Cerebellar cortex (tissue), 1 donor: ENCODE results near the gene CNPY4.
"Not testable (repeated sequence)": the region's sequence is repeated elsewhere in the genome, so short reads cannot be mapped to it uniquely, and the experiment has no call there.

Source experiments
- DNase-seq: peaks from one replicate; pipeline ENCODE4 v3.0.0-alpha.2; 2015; ENCODE audit warnings: low spot score

Gene CNPY4

GRCh38 chr7:100119970-100120732 lies 717 bp downstream of the CNPY4 start:
- DNase-seq: peak; percentile 91

DNA sequence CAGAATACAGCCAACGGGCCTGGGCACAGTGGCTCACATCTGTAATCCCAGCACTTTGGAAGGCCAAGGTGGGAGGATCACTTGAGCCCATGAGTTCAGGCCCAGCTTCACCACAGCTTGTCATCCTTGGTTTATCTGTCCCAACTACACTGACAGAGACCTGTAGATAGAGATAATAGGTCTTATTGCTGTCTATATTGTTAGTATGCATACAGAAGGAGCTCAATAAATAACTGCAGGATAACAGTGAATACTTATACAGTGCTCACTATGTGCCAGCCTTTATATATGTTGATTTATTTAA lies 1.3 kb downstream of the CNPY4 start:
- DNase-seq: no peak

GRCh38 chr7:100122067-100122466 lies 2.6 kb downstream of the CNPY4 start:
- no peak for DNase-seq

DNA sequence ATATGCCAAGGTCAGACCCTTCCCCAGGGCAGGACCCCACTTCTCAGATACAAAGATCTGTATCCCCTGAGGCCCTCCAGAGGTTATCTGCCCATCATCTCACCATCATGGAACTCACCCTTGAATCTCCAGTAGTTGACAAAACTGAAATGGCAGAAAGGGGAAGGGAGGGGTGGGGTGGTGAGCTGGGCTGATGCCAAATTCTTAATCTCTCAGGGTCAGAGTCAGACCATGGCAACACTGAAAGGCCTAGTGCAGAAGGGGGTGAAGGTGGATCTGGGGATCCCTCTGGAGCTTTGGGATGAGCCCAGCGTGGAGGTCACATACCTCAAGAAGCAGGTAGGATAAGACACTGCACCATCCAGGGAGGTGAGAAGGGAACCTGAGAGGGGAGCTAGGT lies 3.1 kb downstream of the CNPY4 start:
- no peak for DNase-seq

- no peak for DNase-seq
Observed at GRCh38 chr7:100124301-100125230, 5.1 kb downstream of the CNPY4 start.

DNA sequence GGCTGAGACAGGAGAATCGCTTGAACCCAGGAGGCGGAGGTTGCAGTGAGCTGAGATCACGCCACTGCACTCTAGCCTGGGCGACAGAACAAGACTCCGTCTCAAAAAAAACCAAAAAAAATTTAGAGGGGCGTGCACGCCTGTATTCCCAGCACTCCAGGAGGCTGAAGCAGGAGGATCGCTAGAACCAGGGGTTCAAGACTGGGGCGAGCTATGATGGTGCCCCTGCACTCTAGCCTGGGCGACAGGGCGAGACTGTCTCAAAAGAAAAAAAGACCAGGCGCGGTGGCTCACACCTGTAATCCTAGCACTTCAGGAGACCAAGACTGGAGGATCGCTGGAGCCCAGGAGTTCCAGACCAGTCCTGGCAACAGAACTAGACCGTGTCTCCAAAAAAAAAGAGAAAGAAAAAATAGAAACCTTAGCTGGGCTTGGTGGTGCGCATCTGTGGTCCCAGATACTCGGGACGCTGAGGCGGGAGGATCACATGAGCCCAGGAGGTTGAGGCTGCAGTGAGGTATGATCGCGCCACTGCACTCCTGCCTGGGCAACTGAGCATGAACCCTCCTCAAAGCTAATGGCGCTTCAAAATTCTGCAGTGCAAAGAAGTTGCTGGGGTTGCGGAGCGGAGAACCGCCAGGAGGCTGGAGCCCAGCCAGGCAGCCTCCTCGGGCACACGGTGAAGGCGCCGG lies 7.0 kb downstream of the CNPY4 start:
- DNase-seq: no peak

GRCh38 chr7:100126931-100127865 lies 7.8 kb downstream of the CNPY4 start, which contains the start of gene MBLAC1:
MBLAC1 (plus strand) TSS chr7:100126967; CDS start chr7:100127396, 429 bp downstream.
- DNase-seq: peak; percentile 96

GRCh38 chr7:100127866-100128636 lies 8.6 kb downstream of the CNPY4 start:
- DNase-seq: peak; percentile 62

DNA sequence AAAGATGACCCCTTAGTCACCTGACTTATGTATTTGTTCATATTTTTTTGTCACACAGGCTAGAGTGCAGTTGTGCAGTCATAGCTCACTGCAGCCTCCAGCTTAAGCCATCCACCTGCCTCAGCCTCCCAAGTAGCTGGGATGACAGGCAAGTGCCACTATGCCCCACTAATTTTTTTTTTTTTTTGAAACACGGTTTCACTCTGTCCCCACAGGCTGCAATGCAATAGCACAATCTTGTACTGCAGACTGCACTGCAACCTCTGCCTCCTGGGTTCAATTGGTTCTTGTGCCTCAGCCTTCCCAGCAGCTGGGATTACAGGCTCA lies 9.2 kb downstream of the CNPY4 start:
- DNase-seq: no peak

GRCh38 chr7:100130220-100130607 lies 10.8 kb downstream of the CNPY4 start:
- DNase-seq: not testable (repeated sequence)

DNA sequence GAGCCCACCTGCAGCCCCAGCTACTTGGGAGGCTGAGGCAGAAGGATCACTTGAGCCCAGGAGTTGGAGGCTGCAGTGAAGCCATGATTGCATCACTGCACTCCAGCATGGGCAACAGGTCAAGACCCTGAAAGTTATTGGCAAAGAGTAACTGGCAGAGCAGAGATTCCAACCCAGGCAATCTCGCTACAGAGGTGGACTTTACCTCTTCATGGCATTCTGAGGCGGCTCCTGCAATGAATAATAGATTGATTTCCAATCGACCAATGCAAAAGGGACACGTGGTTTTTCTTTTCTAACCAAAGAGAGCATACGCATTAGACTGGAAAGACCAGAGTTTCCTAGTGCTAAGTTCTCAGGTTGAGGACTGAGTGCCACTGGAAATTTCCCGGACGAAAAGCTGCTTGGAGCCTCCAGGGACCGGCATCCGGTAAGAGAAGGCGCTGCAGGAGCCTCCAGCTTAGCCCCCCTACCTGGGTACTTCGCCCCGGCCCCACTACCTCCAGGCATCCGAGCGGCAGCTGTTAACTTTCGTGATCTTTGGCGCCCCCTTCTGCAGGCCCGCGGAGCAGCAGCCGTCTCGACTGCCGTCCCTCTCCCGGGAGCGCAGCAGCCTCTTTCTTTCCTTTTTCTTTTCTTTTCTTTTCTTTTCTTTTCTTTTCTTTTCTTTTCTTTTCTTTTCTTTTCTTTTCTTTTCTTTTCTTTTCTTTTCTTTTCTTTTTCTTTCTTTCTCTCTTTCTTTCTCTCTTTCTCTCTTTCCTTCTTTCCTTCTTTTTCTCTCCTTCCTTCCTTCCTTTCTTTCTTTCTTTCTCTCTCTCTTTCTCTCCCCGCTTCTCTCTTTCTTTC lies 11.4 kb downstream of the CNPY4 start:
- peak; percentile 70 for DNase-seq

GRCh38 chr7:100132126-100132525 lies 12.7 kb downstream of the CNPY4 start:
- no peak for DNase-seq

DNA sequence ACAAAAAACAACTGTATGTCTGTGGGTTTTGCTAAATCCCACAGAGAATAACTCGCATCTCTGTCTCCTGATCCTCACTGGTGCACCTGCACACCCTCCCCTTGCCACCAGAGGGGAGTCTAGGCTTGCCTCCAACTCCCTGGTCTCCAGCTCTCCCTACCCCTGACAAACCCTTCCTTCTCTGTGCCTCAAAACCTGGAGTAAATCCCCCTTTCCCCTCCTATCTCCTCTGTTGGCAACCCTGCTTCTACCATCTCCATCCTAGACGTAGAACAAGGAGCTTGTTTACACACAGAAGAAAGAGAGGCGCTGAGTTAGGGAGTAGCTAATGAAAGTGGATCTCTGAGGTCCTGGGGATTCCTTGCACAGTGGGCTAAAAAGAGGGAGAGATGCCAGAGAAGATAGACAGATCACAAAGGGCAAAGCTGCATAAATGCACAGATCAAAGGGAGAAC lies 13.3 kb downstream of the CNPY4 start:
- DNase-seq: peak; percentile 68

GRCh38 chr7:100137851-100138760 lies 18.7 kb downstream of the CNPY4 start:
- no peak for DNase-seq

DNA sequence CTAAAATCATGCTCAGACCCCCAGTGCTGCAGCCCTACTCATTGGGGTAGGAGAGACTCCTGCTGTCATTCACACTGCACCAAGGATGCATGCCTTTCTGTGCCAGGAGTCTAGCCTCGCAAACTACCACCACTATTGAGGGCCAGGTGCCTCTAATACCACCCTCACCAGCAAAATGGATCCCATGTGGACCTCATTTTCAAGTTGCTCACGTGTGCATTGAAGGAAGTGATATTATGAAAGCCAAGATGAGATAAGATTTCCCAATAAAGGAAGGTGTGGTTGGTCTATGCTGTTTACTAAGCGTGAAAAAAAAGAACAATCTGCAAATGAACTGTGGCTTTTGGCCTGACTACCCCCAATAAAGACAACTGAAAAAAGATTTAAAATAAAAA lies 22.1 kb downstream of the CNPY4 start:
- DNase-seq: no peak

GRCh38 chr7:100142461-100142860 lies 23.0 kb downstream of the CNPY4 start:
- no peak for DNase-seq

DNA sequence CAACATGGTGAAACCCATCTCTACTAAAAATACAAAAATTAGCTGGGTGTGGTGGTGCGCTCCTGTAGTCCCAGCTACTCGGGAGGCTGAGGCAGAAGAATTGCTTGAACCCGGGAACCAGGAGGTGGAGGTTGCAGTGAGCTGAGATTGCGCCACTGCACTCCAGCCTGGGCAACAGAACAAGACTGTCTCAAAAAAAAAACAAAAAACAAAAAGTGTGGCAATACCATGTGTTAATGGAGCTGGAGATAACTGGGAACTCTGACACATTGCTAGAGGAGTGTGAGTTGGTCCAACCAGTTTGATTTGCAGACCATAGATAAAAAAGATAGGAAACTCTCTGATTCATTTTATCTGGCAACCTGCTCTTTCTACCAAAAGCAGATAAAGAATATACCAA lies 26.9 kb downstream of the CNPY4 start:
- DNase-seq: not testable (repeated sequence)

DNA sequence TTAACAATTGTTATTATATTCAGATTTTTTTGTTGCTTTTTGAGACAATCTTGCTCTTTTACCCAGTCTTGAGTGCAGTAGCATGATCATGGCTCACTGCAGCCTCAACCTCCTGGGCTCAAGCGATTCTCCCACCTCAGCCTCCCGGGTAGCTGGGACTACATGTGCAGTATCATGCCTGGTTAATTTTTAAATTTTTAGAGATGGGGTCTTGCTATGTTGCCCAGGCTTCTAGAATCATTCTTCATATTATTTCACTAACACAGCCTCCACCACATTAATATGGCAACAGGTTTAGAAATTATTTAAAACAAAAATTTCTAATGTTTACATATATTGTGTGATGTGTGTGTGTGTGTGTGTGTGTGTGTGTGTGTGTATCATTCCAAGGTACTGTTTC lies 27.8 kb downstream of the CNPY4 start:
- DNase-seq: no peak

DNA sequence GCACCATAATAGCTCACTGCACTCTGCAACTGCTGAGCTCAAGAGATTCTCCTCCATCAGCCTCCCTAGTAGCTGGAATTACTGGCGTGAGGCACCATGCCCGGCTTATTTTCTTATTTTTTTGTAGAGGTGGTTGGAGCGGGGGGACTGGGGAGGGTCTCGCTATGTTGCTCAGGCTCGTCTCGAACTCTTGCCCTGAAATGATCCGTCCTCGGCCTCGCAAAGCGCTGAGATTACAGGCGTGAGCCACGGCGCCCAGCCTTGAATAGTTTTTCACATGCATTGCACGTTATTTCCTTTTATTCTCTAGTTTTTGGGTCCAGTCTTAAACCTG lies 28.8 kb downstream of the CNPY4 start:
- no peak for DNase-seq
